CD14-positive monocyte (primary cell): Measurements from ENCODE around the gene ARMC9. TPM values are rescaled to one million over a fixed set of nuclear protein-coding genes. Genes with fewer than 3 reads are reported as not detected.

Experiments used
- DNase-seq, 3 donors: peaks; one replicate each; pipeline ENCODE4 v3.0.0-alpha.2; 2011 to 2022
- H2AFZ ChIP-seq: 2 replicates; pipeline ENCODE4 v1.6.0; 2012; ENCODE audit warnings: mild to moderate bottlenecking, low read depth, low read length, inconsistent platforms; ENCODE audit not compliant: insufficient read depth, poor library complexity, severe bottlenecking
- H3K27ac ChIP-seq, 2 donors: 1 replicate in 1 of 2; 2 replicates in 1 of 2; pipeline ENCODE4 v1.5.1; 2012 to 2013; ENCODE audit warnings: low read length in 2 of 2, control low read depth in 1 of 2, inconsistent platforms in 1 of 2, low read depth in 1 of 2, mild to moderate bottlenecking in 1 of 2
- H3K27me3 ChIP-seq, 2 donors: one replicate each; pipeline versions ENCODE4 v1.6.0 to v1.6.1; 2011 to 2013; ENCODE audit warnings: low read length in 2 of 2; ENCODE audit not compliant: control insufficient read depth in 2 of 2, insufficient read depth in 2 of 2
- H3K36me3 ChIP-seq, 2 donors: replicated peaks in 1 of 2; 1 replicate in 1 of 2; 2 replicates in 1 of 2; pipeline versions ENCODE4 v1.5.1 to v1.6.1; 2012 to 2013; ENCODE audit warnings: low read length in 2 of 2, control low read depth in 1 of 2, inconsistent platforms in 1 of 2, mild to moderate bottlenecking in 1 of 2; ENCODE audit not compliant: insufficient read depth in 2 of 2, control insufficient read depth in 1 of 2
- H3K4me1 ChIP-seq, 2 donors: 1 replicate in 1 of 2; 2 replicates in 1 of 2; pipeline versions ENCODE4 v1.5.1 to v1.6.1; 2012 to 2013; ENCODE audit warnings: low read length in 2 of 2, control low read depth in 1 of 2, inconsistent platforms in 1 of 2, mild to moderate bottlenecking in 1 of 2, moderate library complexity in 1 of 2; ENCODE audit not compliant: insufficient read depth in 2 of 2, control insufficient read depth in 1 of 2
- H3K4me2 ChIP-seq: replicated peaks from 2 replicates; pipeline ENCODE3; 2012; ENCODE audit warnings: low read length, moderate library complexity, mild to moderate bottlenecking; ENCODE audit not compliant: poor library complexity, severe bottlenecking; ENCODE audit errors: extremely low read depth
- H3K4me3 ChIP-seq, 3 experiments: fragments of 200-600 bp in 1 of 3; sonication (generic) in 1 of 3; replicated peaks in 1 of 3; 1 replicate in 2 of 3; 2 replicates in 1 of 3; pipeline ENCODE4 v1.5.1; 2011 to 2013; ENCODE audit warnings: low read length in 3 of 3, mild to moderate bottlenecking in 3 of 3, control low read depth in 2 of 3, low read depth in 2 of 3, inconsistent platforms in 1 of 3, moderate library complexity in 1 of 3
- H3K79me2 ChIP-seq: 2 replicates; pipeline ENCODE4 v1.6.0; 2012; ENCODE audit warnings: mild to moderate bottlenecking, control low read depth, inconsistent platforms, low read length, moderate library complexity; ENCODE audit not compliant: insufficient read depth
- H3K9ac ChIP-seq: 2 replicates; pipeline ENCODE4 v1.6.0; 2017; ENCODE audit warnings: low read length, mild to moderate bottlenecking; ENCODE audit not compliant: insufficient read depth, poor library complexity, severe bottlenecking
- H3K9me3 ChIP-seq, 2 donors: replicated peaks in 1 of 2; 1 replicate in 1 of 2; 2 replicates in 1 of 2; pipeline versions ENCODE4 v1.5.1 to v1.6.1; 2012 to 2013; ENCODE audit warnings: low read length in 2 of 2, control low read depth in 1 of 2; ENCODE audit not compliant: control insufficient read depth in 1 of 2, insufficient read depth in 1 of 2
- H4K20me1 ChIP-seq: 2 replicates; pipeline ENCODE4 v1.6.0; 2012; ENCODE audit warnings: mild to moderate bottlenecking, low read length, control low read depth, moderate library complexity; ENCODE audit not compliant: insufficient read depth
- H3K27ac Mint-ChIP-seq, 7 donors: one replicate each; pipeline ENCODE4 v1.8.0; 2020; ENCODE audit warnings: mild to moderate bottlenecking in 7 of 7, mixed read lengths in 7 of 7, moderate library complexity in 6 of 7, inconsistent platforms in 2 of 7
- H3K27me3 Mint-ChIP-seq, 3 donors: one replicate each; pipeline ENCODE4 v1.8.0; 2021 to 2022; ENCODE audit warnings: low read depth in 3 of 3, mild to moderate bottlenecking in 3 of 3, mixed read lengths in 3 of 3, moderate library complexity in 3 of 3, inconsistent platforms in 1 of 3
- H3K36me3 Mint-ChIP-seq, 2 donors: one replicate each; pipeline ENCODE4 v1.8.0; 2020; ENCODE audit warnings: mixed read lengths in 2 of 2, inconsistent platforms in 1 of 2, mild to moderate bottlenecking in 1 of 2
- H3K4me1 Mint-ChIP-seq: one replicate; pipeline ENCODE4 v1.8.0; 2020; ENCODE audit warnings: mild to moderate bottlenecking, mixed read lengths
- H3K4me3 Mint-ChIP-seq, 2 donors: one replicate each; pipeline ENCODE4 v1.8.0; 2020; ENCODE audit warnings: mild to moderate bottlenecking in 2 of 2, mixed read lengths in 2 of 2, moderate library complexity in 1 of 2
- H3K9me3 Mint-ChIP-seq, 7 donors: one replicate each; pipeline ENCODE4 v1.8.0; 2020 to 2022; ENCODE audit warnings: mixed read lengths in 7 of 7, mild to moderate bottlenecking in 6 of 7, moderate library complexity in 6 of 7, inconsistent platforms in 2 of 7
- CTCF ChIP-seq: fragments of 200-600 bp; IDR thresholded peaks from one replicate; pipeline ENCODE4 v1.8.0; 2022; ENCODE audit warnings: antibody characterized with exemption, mild to moderate bottlenecking
- WGBS: methylation state at CpG from one replicate; pipeline ENCODE4 v1.1.5; 2013; ENCODE audit warnings: missing lambda C conversion rate; ENCODE audit not compliant: insufficient coverage; 5-methylcytosine and 5-hydroxymethylcytosine counted together
- intact Hi-C, 2 donors: fragments of 100-400 bp; cut with micrococcal nuclease; formaldehyde crosslinking; loops; one replicate each; pipeline versions ENCODE4 v1.15.0 to v1.15.1; 2023
- polyA plus RNA-seq, 3 donors: library from polyadenylated mRNA; depleted of rRNA in 1 of 3; unstranded in 2 of 3; stranded (reverse) in 1 of 3; fragments of 300-500 nt in 2 of 3; fragments of >200 nt in 1 of 3; fragmentation: Illumina TruSeq in 2 of 3; gene quantifications; 1 replicate in 2 of 3; 2 replicates in 1 of 3; pipeline ENCODE4 v1.2.3, GENCODE V29; 2012 to 2021

The ARMC9 gene
- polyA plus RNA-seq, 3 donors, result 0.07 to 0.27 TPM; not detected in 1

- WGBS, result 95% methylated on average over 5 of the region's 6 CpGs
- Histone ChIP-seq H3K27ac (no peak overlapping the region), H3K9me3 (no peaks in the 10 kb centered on the region), H3K27me3 (no peaks in the 10 kb centered on the region), H3K36me3 (no peaks in the 10 kb centered on the region), H2AFZ (no peak overlapping the region), H3K4me2 (no peak overlapping the region), H3K79me2 (no peaks in the 10 kb centered on the region), H4K20me1 (no peaks in the 10 kb centered on the region), H3K4me3 (no peak overlapping the region), H3K9ac (no peak overlapping the region), H3K4me1 (peaks cover 0 to 6% of the 10 kb centered on the region in 2 donors)
- Mint-ChIP-seq H3K27me3 (peaks cover 0 to 4% (median 1%) of the 10 kb centered on the region in 3 donors), H3K36me3 (no peaks in the 10 kb centered on the region), H3K4me3 (no peak overlapping the region), H3K27ac (peak overlapping the region in 1 of 7 donors; percentile 63), H3K4me1 (peaks cover 10% of the 10 kb centered on the region), H3K9me3 (no peaks in the 10 kb centered on the region)
- no peak for TF ChIP-seq CTCF
- no peak for DNase-seq
- intact Hi-C loops, result loop anchor here in 1 of 2 donors (5.0 kb wide), 1 partner anchor 84 kb away; no protein-coding TSS in a partner anchor
Observed at GRCh38 chr2:231308219-231308618, 109.8 kb downstream of the ARMC9 start.

GRCh38 chr2:231308631-231309428, 110.4 kb downstream of the ARMC9 start:
- no peaks in the 10 kb centered on the region for H3K79me2 ChIP-seq
- no peaks in the 10 kb centered on the region for H3K27me3 ChIP-seq
- peaks cover 0 to 4% (median 1%) of the 10 kb centered on the region in 3 donors for H3K27me3 Mint-ChIP-seq
- H3K9ac ChIP-seq, result no peak overlapping the region
- H3K4me3 ChIP-seq, result no peak overlapping the region
- intact Hi-C loops, result loop anchor here in 1 of 2 donors (5.0 kb wide), 1 partner anchor 83 kb away; no protein-coding TSS in a partner anchor
- no peak for TF ChIP-seq CTCF
- 90% methylated on average over 12 of the region's 16 CpGs for WGBS
- H3K4me3 Mint-ChIP-seq, result no peak overlapping the region
- H3K4me2 ChIP-seq, result no peak overlapping the region
- no peaks in the 10 kb centered on the region for H3K36me3 ChIP-seq
- H3K9me3 Mint-ChIP-seq, result no peaks in the 10 kb centered on the region
- H3K36me3 Mint-ChIP-seq, result no peaks in the 10 kb centered on the region
- H3K27ac ChIP-seq, result no peak overlapping the region
- H4K20me1 ChIP-seq, result no peaks in the 10 kb centered on the region
- H3K4me1 Mint-ChIP-seq, result peaks cover 10% of the 10 kb centered on the region
- no peaks in the 10 kb centered on the region for H3K9me3 ChIP-seq
- no peak for DNase-seq
- no peak overlapping the region for H2AFZ ChIP-seq
- peaks cover 0 to 6% of the 10 kb centered on the region in 2 donors for H3K4me1 ChIP-seq
- H3K27ac Mint-ChIP-seq, result no peak overlapping the region
